GM18498 (cell line): Measurements from ENCODE around the gene C11orf42.
"Not testable (repeated sequence)": the region's sequence is repeated elsewhere in the genome, so short reads cannot be mapped to it uniquely, and the experiment has no call there.

ENCODE experiments used
- ATAC-seq: cut with Tn5 transposase; IDR thresholded peaks from one replicate; pipeline ENCODE4 v1.9.1; 2021; ENCODE audit warnings: mild to moderate bottlenecking, moderate library complexity; ENCODE audit not compliant: unreplicated experiment

Gene C11orf42

DNA sequence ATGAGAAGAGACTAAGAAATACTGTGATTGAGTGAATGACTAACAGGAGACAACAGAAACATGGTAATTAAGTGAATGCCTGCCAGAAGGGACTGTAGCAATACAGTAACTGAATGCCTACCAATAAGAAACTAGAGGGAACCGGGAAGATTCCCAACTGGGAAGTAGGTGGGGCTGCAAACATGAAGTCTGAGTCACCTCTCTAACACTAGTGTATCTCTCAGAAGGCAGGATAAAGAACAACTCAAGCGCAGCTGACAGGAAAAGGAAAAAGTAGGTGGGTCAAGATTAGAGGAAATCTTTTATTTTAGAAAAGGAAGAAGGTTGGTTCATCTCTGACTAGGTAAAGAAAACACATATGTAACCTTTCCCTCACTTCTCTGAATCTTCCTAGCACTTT lies 14.0 kb downstream of the C11orf42 start:
- ATAC-seq, result no peak

DNA sequence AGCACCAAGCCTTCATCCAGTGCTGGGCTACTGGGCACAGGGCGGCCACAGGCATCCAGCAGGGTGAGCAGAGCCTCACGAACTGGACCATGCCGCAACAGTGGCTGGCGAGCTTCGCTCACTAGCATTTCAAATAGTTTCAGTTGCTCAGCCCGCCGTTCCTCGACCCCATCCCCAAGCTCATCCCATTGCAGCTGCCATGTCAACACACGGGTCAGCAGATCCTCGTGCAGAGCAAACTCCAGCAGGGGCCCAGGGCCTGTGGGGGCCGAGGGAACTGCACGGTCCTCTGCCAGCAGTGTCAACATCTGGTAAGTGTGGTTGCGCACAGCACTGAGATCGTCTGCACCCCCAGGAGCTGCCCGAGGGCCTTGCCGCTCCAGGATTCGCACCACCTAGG lies 18.5 kb downstream of the C11orf42 start:
- ATAC-seq, result no peak

DNA sequence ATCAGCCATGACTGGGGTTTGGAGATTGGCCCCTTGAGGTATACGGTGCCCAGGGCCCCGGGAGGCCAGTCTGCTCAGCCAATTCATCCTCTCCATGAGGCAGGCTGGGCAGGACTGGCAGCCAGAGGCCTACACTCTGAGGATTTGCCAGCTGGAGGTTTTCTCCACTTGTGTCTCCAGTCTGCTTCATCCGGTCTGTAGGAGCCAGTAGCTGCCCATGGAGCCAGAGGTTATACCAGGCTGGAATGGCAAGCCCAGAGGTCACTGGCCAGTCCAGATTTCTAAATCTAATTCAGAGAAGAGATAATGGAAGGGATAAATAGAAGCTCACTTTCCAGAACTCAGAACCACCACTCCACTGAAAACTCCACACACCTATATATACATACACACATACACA lies 19.1 kb downstream of the C11orf42 start:
- ATAC-seq, result no peak

DNA sequence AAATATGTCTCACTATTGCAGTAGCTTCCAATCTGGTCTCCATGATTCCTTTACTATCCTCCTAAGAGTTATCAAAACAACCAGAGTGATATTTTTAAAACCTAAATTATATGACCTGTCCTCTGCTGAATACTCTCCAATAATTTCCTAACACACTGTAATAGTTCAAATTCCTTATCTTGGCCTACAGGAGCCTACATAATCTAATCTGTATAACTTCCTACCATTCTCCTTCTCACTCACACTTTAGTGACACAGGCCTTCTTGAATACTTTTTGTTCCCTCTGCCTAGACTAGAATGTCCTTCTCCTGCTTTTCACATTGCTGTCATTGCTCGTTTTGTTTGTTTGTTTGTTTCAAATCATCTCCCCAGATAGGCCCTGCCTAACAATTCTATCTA lies 19.7 kb downstream of the C11orf42 start:
- no peak for ATAC-seq

DNA sequence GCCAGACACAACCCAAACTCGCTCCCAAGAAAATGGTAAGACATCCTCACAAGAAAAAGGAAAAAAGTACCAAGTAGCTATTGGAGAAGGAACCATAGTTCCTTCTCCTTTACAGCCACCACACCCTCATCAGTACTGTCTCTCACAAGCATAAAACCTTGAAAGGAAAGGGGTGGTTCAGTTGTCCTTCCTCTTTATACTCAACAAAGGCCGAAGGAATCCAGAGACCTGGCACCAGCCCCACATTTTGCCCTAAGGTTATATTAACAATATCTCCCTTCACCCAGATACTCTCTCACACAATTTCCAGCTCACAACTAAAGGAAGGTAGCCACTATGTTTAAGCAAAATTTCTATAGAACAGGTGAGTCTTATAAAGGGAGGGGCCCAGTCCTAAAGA lies 20.5 kb downstream of the C11orf42 start:
- ATAC-seq, result no peak

DNA sequence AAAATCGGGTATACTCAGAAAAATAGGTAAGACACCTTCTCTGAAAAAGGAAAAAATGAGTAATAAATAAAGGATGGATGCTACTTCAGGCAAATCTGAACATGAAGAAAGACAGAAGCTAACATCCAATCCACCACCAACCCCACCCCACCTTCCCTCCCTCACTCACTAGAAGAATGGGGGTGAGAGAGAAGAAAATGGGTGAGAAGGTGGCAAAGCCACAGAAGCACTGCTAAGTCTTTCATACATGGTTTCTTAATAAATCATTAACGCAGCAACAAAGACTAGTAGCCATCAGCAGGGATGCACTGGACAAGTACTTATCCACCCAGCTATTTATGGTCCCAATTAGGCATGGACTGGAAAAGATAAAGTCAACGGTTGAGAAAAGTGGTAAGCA lies 23.2 kb downstream of the C11orf42 start:
- ATAC-seq, result no peak

DNA sequence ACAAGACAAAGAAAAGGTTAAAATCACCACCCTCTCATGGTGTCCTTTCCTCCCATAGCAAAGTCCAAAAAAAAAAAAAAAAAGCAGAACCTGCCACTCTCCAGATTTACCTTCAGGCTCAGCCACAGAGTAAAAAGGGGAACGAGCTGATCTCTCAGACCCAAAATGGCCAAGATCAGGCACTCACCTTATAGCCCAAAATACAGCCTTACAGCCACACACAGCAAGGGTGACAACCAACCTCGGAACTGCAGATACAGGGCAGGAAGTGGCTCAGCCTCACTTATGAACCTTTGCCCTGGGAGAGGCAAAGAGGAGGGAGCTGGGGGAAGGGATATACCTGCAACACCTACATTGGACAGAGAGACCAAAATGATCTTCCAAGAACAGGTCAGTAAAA lies 24.6 kb downstream of the C11orf42 start:
- ATAC-seq, result no peak

DNA sequence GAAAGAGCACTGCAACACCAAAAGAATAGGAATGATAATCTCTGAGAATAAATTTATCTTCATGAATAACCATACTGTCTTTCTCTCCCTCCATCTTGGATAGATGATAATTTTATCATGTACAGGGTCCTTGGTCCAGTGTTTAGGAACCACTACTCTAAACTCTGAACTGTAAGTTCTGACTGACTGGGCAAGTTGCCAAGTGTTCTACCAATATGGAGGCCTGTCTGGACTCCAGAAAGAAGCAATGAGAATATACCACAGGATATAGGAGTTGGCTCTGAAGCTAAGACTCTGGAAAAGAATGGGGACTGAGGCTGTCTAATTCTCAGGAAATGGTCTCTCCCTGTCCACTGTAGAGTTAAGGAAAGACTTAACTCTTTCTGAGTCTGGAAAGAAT lies 27.5 kb downstream of the C11orf42 start:
- no peak for ATAC-seq

DNA sequence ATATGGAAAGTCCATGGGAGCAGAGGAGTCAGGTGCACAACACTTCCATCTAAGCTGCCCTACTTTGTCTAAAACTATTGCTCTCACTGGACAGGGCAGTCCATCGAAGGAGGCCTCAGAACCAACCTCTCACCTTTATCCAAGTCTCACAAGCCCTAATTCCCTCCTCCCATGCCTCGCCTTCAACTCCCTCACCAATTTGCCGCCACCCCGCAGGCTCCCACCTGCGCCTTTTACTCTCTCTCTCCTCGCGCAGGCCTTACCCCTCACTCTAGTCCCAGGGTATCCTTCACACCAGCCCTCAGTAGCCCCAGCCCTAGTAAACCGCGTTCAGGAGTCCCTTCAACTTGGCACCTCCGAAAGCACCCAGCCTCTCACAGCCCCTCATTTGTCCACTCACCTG lies 28.6 kb downstream of the C11orf42 start:
- ATAC-seq, result no peak

DNA sequence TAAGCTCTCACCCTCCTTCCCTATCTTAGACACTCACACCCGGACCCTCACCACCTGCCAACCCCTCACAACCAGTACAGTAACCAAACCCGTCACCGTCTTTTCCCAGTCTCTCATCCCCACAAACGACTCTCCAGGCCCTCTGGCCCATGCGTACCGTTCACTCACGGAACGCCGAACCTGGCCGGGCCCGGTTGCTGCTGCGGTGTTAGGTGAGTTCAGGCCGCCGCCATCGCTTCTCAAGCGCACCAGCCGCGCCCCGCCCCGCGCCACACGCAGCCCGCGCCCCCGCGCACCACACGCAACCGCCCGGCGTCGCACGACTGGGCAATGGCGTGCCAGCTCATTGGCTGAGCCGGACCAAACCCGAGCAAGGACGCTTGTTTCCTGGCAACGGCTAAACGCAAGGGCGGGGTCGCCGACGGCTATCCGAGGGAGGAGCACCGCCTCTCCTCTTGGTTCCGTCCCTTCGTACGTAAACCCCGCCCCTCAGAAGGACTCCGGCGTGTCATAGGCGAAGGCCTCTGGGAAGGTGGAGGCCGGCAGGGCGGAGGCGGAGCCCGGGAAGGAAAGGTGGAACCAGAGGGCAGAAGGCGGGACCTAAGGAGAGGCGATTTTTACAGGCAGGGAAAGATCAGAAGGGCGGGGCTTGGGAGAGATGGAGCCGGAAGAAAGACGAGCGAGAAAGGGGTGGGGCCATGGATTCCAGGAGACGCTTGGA lies 29.2 kb downstream of the C11orf42 start, which contains the start of gene FHIP1B:
Gene FHIP1B, minus strand, starts transcription at position 250 of the 721 bp plus-strand sequence. CDS start 10,120 bp downstream, outside the sequence.
- ATAC-seq, result peak; percentile 96

DNA sequence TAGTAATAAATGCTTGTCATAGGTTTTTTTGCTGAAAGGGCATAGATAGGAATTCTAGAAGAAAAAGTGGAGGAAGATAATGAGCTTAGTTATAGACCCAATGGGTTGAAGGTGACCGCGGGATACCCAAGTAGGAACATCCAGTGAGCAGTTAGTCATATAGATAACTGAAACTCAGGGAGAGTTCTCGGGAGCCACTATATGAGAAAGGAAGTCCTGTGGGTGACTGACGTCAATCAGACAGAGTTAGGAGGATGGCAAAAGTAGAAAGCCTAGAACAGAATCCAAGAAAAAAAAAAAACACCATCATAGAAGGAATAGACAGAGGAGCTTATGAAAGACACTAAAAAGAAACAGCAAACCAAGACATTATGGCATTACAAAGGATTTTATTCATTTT lies 31.9 kb downstream of the C11orf42 start:
- no peak for ATAC-seq

DNA sequence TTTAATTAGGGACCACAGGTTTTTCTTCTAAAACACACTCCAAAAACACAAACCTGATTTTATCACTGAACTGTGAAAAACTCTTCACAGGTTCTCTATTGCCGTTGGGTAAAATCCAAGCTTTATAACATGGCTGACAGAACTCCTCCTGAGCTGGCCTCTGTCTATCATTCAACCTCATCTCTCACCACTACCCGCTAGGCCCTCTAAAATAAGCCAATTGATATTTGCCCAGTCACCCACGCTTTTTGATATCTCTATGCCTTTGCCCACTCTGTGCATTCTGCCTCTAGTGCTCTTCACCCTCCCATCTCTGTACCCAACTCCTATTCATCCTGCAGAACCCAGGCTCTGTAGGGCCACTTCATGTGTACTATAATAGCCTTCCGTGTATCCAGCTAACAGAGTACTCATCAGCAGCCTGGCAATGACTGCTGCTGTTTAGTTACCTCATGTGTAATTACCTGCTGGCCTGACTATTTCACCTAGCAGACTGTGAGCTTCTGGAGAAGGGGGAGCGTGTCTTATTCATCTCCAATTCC lies 32.5 kb downstream of the C11orf42 start:
- no peak for ATAC-seq

DNA sequence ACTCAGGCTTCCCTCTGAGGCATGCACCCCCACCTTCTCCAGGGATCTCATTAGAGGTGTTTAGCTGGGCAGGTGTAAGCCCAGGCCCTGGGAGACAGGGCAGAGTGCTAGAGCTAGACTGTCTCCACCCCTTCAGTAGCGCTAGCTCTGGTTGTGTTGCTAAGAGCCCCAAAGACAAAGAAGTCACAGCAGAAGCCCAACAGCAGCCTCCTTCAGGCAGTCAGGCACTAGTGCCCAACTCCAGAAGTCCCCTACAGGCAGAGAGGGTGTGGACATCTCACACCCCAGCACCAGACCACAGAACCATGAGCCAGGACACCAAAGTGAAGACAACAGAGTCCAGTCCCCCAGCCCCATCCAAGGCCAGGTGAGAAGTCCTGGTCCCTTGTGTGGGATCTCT lies 33.5 kb downstream of the C11orf42 start, which contains the start of gene CNGA4:
Gene CNGA4, plus strand, starts transcription at position 188 of the 400 bp plus-strand sequence. Its CDS starts 118 bp downstream, at position 306.
- no peak for ATAC-seq

DNA sequence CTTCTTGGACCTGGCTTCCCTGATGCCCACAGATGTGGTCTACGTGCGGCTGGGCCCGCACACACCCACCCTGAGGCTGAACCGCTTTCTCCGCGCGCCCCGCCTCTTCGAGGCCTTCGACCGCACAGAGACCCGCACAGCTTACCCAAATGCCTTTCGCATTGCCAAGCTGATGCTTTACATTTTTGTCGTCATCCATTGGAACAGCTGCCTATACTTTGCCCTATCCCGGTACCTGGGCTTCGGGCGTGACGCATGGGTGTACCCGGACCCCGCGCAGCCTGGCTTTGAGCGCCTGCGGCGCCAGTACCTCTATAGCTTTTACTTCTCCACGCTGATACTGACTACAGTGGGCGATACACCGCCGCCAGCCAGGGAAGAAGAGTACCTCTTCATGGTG lies 34.8 kb downstream of the C11orf42 start:
- no peak for ATAC-seq

DNA sequence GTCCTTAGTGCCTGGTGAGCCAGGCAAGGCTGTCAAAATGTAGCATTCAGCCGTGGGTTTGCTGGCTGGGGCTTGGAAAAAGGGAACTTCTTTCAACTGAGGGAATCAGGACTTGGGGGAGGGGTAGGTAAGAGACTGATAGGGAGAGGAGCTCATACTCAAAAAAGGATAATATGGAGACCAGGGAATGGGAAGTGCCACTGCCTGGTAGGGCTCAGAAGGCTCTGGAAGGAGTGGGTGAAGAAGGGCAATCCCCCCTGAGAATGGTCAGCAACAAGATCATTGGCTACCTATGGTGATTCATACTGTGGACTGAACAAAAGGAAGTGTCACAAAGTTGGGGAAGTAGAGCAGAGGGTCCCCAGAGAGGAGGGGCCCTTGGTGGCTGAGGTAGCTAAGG lies 35.4 kb downstream of the C11orf42 start:
- no peak for ATAC-seq

DNA sequence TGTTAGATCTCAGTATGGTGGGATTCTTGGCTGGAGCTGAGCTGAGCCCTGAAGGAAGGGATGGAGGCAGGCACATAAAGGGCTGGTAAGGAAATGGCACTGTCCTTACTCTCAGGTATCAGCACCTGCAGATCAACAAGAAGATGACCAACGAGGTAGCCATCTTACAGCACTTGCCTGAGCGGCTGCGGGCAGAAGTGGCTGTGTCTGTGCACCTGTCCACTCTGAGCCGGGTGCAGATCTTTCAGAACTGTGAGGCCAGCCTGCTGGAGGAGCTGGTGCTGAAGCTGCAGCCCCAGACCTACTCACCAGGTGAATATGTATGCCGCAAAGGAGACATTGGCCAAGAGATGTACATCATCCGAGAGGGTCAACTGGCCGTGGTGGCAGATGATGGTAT lies 36.0 kb downstream of the C11orf42 start:
- no peak for ATAC-seq

DNA sequence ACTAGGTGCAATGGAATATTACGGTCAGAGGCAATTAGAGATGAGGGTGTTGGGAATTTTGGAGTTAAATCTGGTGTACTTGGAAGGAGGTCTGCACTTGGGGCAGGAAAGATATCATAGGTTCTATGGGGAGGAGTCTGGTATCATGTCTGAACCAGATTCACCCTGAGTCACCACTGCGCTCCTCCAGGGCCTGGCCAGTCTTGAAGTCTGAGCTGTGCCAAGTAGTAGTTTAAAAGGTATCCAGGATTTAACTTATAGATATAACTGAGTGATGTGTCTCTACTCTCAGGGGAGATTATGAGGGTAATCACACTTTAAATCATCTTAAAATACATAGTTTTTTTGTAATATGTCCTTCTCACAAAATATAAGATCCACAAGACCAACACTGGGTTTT lies 40.2 kb downstream of the C11orf42 start:
- ATAC-seq, result no peak

DNA sequence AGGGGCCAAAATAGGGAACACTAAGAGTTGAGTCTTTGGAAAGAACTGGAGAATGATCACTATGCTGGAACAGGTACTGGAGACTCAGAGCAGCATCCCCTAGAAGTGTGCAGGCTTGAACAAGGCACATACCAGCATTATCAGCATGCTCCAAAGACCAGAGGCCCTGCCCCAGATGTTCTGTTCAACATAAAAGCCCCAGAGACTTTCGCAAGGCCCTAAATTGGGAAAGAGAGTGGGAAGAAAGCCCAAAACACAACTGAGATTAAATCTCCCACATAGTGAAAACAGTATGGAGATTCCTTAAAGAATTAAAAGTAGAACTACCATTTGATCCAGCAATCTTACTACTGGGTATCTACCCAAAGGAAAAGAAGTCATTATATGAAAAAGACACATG lies 42.9 kb downstream of the C11orf42 start:
- no peak for ATAC-seq

DNA sequence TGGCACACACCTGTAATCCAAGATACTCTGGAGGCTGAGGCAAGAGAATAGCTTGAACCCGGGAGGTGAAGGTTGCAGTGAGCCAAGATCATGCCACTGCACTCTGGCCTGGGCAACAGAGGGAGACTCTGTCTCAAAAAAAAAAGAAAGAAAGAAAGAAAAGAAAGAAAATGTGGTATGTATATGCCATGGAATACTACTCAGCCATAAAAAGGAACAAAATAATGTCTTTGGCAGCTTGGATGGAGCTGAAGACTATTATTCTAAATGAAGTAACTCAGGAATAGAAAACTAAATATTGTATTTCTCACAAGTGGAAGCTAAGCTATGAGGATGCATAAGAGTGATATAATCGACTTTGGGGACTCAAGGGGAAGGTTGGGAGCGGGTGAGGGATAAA lies 43.5 kb downstream of the C11orf42 start:
- ATAC-seq, result not testable (repeated sequence)

DNA sequence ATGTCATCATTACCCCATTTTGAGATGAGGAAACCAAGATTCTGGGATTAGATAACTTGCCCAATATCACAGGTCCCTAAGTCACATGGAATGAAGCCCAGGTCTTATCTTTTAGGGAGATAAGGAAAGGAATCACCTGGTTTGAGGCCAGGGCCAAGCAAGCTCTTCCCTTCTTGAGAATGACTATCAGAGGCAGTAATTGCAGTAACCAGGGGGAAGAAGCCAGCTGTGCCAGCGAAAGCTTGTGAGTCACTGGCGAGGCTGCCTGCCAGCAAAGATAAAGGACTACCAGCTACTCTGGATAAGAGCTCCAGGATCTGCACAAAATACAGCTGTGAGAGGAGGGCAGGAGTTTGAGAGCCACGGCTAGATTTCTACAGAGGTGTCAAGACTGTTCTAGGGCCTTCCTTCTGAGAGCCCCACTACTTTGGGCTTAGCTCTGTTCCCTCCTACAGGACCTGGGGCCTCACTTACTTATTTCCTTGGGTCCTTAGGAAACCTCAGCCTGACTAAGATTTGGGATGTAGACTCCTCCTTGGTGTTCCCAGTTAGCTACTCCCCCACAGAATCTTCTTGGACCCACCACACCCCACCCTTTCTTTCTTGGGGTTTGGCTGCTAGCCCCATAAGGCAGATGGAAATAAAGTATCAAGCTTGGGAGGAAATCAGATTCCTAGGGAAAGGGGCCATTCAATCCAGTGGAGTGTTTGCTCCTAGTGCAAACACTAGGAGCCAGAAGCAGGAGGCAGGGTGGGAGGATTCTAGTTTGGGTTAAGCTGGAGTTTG lies 44.6 kb downstream of the C11orf42 start:
- ATAC-seq, result no peak

DNA sequence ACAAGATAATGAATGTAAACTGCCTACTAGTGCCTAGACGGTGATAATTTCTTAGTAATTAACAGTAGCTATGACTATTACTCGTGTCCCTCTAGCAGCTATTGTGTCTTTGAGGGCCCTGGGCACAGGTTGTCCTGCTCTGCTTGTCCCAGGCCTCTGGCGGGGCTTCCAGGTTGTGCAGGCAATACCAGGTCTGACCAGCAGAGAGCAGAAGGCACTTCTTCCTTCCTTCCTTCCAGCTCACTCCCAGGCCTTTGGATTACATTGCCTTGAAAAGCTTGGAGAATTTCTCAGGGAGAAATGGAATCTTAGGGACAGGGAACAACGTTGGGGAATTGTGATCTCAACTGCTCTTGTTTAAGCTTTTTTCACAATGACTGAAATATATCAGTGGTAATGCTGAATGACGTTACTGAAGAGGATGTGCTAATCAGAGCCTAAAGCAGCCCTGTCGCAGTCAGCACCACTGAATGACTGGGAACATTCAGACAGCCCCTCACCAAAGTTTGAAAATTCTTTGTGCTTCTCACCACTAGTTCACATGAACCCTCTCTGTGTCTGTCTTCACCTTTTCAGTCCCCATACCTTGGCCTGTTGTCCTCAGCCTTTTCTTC lies 45.9 kb downstream of the C11orf42 start:
- ATAC-seq, result peak; percentile 75
